ENCODE results near the gene GBGT1.
A peak's percentile ranks its signal among the peaks of the same experiment; 100 is the strongest.

Gene GBGT1

DNA sequence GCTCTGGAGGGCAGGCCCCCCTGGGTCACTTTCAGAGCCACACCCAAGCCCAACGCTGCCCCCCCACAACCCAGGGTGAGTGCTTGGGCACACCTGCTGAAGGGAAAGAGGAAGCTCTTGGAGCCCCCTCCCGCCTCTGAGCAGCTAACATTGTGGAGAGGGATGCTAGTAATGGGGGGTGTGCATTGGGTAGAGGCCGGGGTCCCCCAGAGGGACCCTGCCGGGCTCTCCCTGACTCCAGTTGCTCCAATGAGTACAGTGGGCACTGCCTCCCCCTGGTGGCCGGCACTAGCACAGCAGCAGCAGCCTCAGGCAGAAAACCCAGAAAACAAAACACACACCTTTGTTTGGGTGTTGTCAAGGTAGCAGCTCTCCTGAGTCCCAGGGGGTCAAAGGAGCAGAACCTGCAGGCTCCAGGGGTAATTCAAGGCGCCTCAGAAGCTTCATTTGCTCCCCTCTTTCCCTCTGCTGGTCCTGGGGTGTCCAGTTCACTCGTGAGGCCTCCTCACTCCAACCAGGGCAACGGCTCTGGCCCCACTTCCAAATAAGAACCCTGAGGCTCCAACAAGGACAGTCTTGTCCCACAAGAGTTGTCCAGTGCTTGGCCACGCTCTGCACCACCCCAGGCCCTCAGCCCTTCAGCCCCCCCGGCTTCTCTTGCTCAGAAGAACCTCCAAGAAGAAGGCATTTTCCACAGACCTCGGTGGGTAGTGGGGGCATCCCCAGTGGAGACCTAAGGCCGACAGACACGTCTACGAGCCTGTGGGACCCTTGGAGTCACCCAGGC lies 16.1 kb downstream of the GBGT1 start:
- peak overlapping the region; percentile 79 for H3K4me3 ChIP-seq (ENCODE audit: low read depth, low read length)
- DNase-seq (ENCODE audit: low read depth) = no peak

DNA sequence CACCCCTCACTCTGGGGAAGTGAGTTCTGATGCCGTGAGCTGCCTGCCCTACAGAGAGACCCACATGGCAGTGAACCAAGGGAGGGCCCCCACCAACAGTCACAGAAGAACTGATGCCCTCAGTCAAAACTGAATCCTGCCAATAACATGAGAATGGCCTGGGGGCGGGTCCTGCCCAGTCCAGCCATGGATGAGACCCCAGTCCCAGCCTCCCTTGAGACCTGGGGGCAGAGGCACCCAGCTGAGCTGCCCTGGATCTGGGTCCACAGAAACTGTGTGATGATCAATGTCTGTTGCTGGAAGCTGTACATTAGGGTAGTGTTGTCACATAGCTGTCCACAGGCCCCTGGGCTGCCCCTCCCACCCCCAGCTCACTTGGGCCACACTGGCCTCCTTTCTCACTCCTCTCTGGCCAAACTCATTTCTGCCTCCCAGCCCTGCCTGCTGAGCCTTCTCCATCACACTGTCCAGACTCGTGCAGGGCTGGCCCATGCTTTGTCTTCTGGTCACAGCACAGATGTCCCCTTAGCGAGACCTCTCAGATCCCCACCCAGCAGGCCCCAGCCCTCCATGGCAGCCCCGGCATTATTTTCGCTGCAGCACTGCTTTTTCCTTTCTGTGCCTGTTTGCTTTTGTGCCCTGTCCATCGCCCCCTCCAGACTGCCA lies 16.8 kb downstream of the GBGT1 start:
- DNase-seq (ENCODE audit: low read depth) = no peak
- H3K4me3 ChIP-seq (ENCODE audit: low read depth, low read length) = no peak overlapping the region

DNA sequence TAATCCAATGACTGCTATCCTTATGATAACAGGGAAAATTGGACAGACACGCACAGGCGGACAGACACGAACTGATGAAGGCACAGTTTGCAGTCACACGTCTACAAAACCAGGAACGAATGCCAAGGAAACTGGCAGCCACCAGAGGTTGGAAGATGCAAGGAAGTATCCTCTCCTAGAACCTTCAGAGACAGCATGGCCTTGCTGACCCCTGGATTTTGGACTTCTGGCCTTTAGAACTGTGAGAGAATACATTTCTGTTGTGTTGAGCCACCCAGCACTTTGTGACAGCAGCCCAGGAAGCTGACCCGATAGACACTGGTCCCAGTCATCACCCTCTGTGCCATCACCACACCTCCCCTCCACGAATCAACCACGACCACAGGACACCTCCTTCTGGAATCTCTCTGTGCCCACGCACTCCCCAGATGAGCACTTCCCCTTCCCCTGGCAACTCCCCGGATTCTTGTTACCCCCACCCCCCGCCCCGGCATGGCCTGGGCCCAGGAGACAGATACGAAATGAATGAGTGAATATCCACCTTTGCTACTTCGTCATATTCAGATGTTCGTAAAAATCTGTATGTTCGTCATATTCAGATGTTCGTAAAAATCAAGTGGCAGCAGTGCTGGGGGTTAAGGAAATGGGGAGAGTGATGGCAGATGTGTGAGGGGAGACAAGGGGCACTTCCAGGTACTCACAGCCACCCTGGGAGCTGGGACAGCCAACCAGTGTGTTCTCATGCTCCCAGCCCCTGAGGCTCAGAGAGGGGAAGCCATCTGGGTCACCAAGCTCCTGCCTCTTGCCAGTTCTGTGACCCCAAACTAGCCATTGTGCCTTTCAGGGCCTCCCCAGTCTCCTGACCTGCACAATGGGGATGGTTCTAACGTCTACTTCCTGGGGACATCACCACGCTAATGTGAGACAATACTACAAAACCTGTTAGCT lies 18.5 kb downstream of the GBGT1 start:
- DNase-seq (ENCODE audit: low read depth) = no peak
- no peak overlapping the region for H3K4me3 ChIP-seq (ENCODE audit: low read depth, low read length)

GRCh38 chr9:133144142-133144903 lies 19.4 kb downstream of the GBGT1 start:
- DNase-seq (ENCODE audit: low read depth) = no peak
- peak overlapping the region; percentile 34 for H3K4me3 ChIP-seq (ENCODE audit: low read depth, low read length)

DNA sequence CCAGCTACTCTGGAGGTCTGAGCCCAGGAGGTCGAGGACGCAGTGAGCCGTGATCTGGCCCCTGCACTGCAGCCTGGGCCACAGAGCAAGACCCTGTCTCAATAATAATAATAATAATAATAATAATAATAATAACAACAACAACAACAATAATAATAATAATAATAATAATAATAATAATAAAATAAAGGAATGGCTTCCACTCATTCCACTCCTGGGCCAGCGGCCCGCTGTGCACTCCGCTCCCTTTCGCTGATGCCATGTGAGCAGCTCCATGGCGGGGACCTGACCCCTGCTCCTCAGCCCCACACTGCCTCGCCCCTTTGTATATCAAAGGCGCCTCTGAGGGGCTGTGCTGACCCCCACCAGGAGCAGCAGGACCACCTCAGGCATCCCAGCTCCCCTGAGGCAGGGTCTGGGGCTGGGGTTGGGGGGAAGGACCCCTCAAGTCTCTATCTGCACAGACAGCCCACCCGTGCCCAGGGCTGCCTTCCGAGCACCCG lies 20.0 kb downstream of the GBGT1 start:
- H3K4me3 ChIP-seq (ENCODE audit: low read depth, low read length) = peak overlapping the region; percentile 34
- DNase-seq (ENCODE audit: low read depth) = no peak

- DNase-seq (ENCODE audit: low read depth) = no peak
- no peak overlapping the region for H3K4me3 ChIP-seq (ENCODE audit: low read depth, low read length)
Measured at GRCh38 chr9:133142684-133143622, 20.8 kb downstream of the GBGT1 start.

DNA sequence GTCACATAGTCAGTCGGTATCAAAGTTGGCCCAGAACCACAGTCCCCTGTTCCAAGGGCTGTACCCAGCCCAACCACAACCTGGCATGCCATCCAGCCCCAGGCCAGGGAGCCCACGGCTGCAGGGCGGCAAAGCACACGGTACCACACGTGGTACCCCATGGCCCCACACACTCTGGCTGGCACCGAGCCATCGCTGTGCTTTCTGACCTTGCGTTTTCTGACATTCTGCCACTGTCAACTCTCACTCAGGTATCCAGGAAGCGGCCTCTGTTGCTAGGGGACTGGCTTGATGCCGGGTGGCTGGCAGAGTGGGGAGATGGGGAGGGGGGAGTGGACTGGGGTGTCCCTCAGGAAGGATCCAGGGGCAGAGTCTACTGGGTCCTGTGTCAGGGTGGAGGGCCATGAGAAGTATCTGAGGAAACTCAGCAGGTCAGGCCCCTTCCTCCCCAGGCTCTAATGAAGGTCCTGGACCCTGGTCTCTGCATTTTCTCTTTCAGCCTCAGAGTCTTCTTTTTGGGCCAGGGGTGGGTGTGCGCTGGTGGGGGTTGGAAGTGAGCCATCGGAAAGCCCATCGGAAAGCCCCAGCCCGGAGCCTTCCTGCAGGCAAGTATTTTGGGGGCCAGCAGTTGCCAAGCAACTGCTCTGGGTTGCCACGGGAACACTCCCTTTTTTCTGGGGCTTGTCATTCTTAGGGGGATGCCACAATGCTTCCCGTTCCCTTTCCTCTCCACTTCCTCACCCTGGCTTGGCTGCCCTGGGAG lies 21.7 kb downstream of the GBGT1 start:
- no peak for DNase-seq (ENCODE audit: low read depth)
- H3K4me3 ChIP-seq (ENCODE audit: low read depth, low read length) = no peak overlapping the region

GRCh38 chr9:133140606-133141005 lies 23.1 kb downstream of the GBGT1 start:
- no peak for DNase-seq (ENCODE audit: low read depth)
- H3K4me3 ChIP-seq (ENCODE audit: low read depth, low read length) = no peak overlapping the region

DNA sequence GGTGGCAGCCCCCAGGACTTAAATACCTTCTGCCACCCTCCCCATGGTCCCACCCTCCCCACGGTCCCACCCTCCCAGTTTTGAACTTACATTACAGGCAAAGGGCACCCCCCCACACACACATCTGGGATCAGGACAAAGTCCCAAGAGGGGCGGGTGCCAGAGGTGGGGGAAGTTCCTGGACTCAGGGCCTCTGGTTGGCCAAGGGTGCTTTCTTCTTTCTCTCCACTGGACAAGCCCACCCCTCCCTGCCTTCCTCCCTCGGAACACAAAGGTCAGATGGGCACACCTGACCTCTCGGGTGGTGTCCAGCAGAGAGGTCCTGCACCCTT lies 23.6 kb downstream of the GBGT1 start:
- DNase-seq (ENCODE audit: low read depth) = no peak
- no peak overlapping the region for H3K4me3 ChIP-seq (ENCODE audit: low read depth, low read length)

GRCh38 chr9:133139246-133140173 lies 24.2 kb downstream of the GBGT1 start:
- no peak overlapping the region for H3K4me3 ChIP-seq (ENCODE audit: low read depth, low read length)
- no peak for DNase-seq (ENCODE audit: low read depth)

DNA sequence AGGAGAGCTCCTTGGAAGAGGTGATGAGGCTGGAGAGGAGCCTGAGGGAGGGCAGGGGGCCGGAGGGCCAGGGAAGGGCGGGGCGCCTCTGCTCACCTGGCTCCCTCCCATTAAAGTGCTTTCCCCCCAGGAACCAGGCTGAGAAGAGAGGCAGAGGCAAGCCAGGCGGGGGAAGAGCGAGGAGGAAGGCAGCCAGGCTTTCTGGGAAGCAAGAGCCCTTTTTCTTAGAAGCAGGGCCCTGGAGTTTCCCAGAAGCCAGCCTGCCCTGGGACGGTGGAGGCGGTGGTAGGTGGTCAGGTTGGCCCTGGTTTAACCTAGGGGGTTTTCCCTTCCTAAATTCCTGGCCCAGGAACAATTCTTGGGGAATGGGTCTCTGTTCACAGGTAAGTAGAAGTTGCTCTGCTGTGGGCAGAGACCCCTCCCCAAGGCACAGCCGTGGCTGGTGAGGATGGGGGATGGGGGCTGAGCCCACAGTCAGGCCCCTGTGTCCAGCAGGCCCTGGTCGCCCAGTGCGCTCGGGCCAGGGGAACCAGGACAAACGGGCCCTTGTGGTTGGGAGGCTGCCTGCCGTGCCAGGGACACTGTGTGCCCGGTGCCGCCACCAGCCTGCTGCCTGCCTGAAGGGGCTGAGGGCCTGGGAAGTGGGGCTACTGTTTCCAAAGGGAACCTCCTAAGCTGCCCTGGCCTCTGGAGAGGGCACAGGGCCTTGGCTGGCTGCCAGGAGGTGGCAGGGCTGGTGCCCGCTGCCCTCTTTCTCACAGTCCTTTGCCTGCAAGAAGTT lies 26.1 kb downstream of the GBGT1 start:
- no peak overlapping the region for H3K4me3 ChIP-seq (ENCODE audit: low read depth, low read length)
- no peak for DNase-seq (ENCODE audit: low read depth)

- peak; percentile 54 for DNase-seq (ENCODE audit: low read depth)
- H3K4me3 ChIP-seq (ENCODE audit: low read depth, low read length) = no peak overlapping the region
Measured at GRCh38 chr9:133135146-133135745, 28.5 kb downstream of the GBGT1 start.

DNA sequence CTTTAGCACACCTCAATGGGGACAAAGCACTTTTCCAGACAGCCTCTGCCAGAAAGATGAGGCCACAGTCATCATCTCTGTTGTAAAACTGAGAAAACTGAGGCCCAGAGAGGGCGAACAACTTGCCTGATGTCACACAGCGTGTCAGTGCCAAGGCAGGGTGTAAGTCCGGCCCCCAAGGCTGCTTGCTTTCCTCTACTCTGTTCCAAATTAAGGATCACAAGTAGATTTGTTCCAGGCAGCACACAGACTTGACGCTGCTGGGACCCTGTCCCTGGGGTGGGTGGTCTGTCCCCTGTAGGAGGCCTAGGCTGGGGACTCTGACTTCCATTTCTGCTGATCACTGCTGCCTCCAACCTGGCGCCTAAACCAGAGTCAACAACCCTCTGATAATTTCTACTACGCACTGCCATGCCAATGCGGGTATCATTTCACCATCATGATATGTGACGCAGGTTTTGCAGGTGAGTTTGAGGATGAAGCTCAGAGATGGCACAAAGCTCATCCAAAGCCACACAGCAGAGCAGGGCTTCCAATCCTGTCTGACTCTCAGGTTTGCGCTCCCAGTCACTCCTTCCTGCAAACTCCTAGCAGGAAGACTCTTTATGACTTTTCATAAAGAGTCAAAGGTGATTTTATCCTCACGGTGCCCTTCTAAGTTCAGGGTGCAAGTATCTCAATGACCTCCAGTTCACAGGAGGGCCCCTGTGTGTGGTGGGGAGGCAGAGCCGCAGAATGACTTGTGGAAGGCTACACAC lies 29.1 kb downstream of the GBGT1 start:
- DNase-seq (ENCODE audit: low read depth) = no peak
- H3K4me3 ChIP-seq (ENCODE audit: low read depth, low read length) = no peak overlapping the region

GRCh38 chr9:133133681-133134387 lies 29.9 kb downstream of the GBGT1 start:
- peak; percentile 68 for DNase-seq (ENCODE audit: low read depth)
- H3K4me3 ChIP-seq (ENCODE audit: low read depth, low read length) = no peak overlapping the region
